ENCODE measurements around the gene CDK5RAP2. TPM values are rescaled to one million over a fixed set of nuclear protein-coding genes. Genes with fewer than 3 reads are reported as not detected.

Gene CDK5RAP2
- total RNA-seq, 2 donors from 2014 or later: 31.9 to 45.8 TPM

DNA sequence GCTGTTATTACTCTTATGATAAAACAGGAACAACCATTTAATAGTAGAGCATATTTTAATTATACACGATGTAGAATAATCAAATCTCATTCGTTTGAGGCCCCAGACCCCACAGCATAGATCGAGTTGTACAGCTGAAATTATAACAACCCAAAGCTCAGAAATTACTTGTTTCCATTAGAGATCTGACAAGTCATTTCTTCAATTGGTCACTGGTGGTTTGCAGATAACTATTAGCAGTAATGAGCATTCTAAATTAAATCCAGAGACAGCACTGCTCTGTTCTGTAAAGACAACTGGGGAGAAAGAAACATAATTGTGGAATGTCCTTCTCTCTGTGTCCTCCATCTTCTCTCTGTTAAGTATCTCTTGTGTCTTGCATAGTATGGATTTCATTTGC is 12.9 kb downstream of the CDK5RAP2 start:
- Histone ChIP-seq H3K27me3 (no peaks in the 10 kb centered on the region), H3K9ac (ENCODE audit: low read depth in 2 of 2, low read length in 2 of 2) (no peak overlapping the region), H3K27ac (no peak overlapping the region), H3K4me1 (no peaks in the 10 kb centered on the region), H3K4me3 (no peak overlapping the region), H3K36me3 (no peaks in the 10 kb centered on the region), H3K9me3 (no peaks in the 10 kb centered on the region)
- TF ChIP-seq, protein P1, sequence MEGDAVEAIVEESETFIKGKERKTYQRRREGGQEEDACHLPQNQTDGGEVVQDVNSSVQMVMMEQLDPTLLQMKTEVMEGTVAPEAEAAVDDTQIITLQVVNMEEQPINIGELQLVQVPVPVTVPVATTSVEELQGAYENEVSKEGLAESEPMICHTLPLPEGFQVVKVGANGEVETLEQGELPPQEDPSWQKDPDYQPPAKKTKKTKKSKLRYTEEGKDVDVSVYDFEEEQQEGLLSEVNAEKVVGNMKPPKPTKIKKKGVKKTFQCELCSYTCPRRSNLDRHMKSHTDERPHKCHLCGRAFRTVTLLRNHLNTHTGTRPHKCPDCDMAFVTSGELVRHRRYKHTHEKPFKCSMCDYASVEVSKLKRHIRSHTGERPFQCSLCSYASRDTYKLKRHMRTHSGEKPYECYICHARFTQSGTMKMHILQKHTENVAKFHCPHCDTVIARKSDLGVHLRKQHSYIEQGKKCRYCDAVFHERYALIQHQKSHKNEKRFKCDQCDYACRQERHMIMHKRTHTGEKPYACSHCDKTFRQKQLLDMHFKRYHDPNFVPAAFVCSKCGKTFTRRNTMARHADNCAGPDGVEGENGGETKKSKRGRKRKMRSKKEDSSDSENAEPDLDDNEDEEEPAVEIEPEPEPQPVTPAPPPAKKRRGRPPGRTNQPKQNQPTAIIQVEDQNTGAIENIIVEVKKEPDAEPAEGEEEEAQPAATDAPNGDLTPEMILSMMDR (IDR thresholded peaks at IDR 0.05): no peak
- no peak for DNase-seq
- intact Hi-C loops (cut with DNase I): no loop called here

DNA sequence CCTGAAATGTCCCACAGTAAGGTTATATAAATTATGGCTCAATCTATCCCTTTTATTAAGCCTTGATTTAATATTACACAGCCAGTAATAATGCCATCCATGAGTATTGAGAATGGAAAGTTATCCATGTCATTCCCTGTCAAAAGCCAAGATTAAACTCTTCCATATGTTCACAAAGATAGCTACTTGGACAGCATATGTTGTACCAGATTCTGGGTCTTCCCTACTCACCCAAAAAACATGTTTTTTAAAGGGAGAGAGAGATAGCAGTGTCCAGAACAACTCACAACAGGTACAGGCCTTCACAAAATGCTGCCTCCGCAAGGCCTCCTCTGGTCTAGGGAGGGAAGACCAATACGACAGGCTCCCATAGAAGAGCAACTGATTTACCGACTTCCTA is 15.4 kb downstream of the CDK5RAP2 start:
- H3K4me3 ChIP-seq: no peak overlapping the region
- no peak overlapping the region for H3K27ac ChIP-seq
- no peaks in the 10 kb centered on the region for H3K36me3 ChIP-seq
- H3K9me3 ChIP-seq: no peaks in the 10 kb centered on the region
- intact Hi-C loops (cut with DNase I): no loop called here
- no peaks in the 10 kb centered on the region for H3K4me1 ChIP-seq
- H3K9ac ChIP-seq (ENCODE audit: low read depth in 2 of 2, low read length in 2 of 2): no peak overlapping the region
- DNase-seq: no peak
- no peaks in the 10 kb centered on the region for H3K27me3 ChIP-seq
- TF ChIP-seq, protein P1 (IDR thresholded peaks at IDR 0.05): no peak

DNA sequence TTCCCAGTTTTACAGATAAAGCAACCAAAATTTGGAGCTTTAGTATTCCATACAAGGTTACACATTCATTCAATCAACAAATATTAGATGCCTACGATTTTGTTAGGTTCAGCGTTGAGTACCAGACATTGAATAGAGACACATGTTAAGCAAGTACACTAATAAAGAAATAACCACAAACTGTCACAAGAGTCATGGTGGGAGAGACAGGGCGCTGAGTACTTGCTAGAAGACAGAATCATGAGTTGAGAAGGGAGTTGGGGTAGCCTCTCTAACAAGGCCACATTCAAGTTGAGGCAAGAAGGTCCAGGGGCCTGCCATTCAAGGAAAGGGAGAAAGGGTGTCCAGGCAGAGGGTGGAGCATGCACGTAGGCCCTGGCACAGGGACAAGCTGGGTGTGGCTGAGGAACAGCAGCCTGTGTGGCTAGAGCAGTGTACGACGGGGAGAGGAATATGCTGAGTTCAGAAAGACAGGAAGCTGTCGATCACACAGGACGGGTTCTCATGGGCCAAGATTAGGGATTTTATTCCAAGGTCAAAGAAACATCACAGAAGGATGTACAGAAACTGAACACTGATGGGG is 17.0 kb downstream of the CDK5RAP2 start:
- Histone ChIP-seq H3K27ac (no peak overlapping the region), H3K9ac (ENCODE audit: low read depth in 2 of 2, low read length in 2 of 2) (no peak overlapping the region), H3K9me3 (no peaks in the 10 kb centered on the region), H3K36me3 (no peaks in the 10 kb centered on the region), H3K4me1 (no peaks in the 10 kb centered on the region), H3K4me3 (no peak overlapping the region), H3K27me3 (no peaks in the 10 kb centered on the region)
- intact Hi-C loops (cut with DNase I): no loop called here
- DNase-seq: peak; percentile 63
- TF ChIP-seq, protein P1 (IDR thresholded peaks at IDR 0.05): no peak

DNA sequence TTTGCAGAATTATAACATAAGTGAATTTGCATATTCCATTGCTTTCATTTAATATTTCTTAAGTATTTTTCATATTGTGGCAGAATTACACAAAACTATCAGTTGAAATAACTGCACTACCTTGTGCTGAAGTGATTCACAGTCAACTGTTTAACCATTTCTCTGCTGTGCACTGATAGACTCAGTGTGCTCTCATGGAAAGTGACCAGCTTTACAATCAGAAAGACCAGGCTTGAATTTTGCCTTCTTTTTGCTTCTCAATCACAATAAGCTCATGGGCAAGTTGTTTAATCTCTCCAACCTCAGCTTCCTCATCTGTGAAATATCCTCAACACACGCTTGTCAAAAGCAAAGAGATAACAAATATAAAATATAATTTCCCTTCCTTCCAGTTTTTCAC is 18.3 kb downstream of the CDK5RAP2 start:
- Histone ChIP-seq H3K4me3 (no peak overlapping the region), H3K27me3 (no peaks in the 10 kb centered on the region), H3K27ac (no peak overlapping the region), H3K9me3 (no peaks in the 10 kb centered on the region), H3K36me3 (no peaks in the 10 kb centered on the region), H3K4me1 (no peaks in the 10 kb centered on the region), H3K9ac (ENCODE audit: low read depth in 2 of 2, low read length in 2 of 2) (no peak overlapping the region)
- DNase-seq: no peak
- TF ChIP-seq, protein P1 (IDR thresholded peaks at IDR 0.05): no peak
- intact Hi-C loops (cut with DNase I): no loop called here

DNA sequence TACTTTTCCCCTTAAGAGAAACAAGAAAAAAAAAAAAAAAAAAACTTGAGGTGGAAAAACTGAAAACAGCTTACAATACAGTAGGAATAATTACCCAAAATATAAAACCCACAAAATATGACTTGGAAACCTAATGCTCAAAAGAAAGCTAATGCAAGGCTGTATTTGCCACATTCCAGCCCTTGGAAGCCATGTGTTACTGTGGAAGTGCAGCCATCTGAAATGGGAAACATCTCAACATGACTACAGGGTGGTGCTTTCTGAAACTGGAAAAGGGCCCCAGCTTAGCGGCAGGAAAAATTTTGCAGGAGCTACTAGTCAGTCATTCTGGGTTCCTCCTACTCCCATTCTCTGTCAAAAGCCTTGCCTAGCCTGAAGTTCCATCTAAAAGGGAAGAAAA is 20.4 kb downstream of the CDK5RAP2 start:
- H3K9me3 ChIP-seq: no peaks in the 10 kb centered on the region
- DNase-seq: no peak
- H3K9ac ChIP-seq (ENCODE audit: low read depth in 2 of 2, low read length in 2 of 2): no peak overlapping the region
- no peaks in the 10 kb centered on the region for H3K4me1 ChIP-seq
- H3K36me3 ChIP-seq: no peaks in the 10 kb centered on the region
- TF ChIP-seq, protein P1 (IDR thresholded peaks at IDR 0.05): no peak
- intact Hi-C loops (cut with DNase I): no loop called here
- H3K4me3 ChIP-seq: no peak overlapping the region
- no peaks in the 10 kb centered on the region for H3K27me3 ChIP-seq
- H3K27ac ChIP-seq: no peak overlapping the region
